Choroid plexus epithelial cell (primary cell): ENCODE data around the gene AFMID.

ENCODE experiments used
- DNase-seq: peaks from one replicate; pipeline ENCODE4 v3.0.0-alpha.2; 2010; ENCODE audit warnings: low read depth
- H3K4me3 ChIP-seq: 2 replicates; pipeline ENCODE4 v1.5.1; 2011; ENCODE audit warnings: low read depth, mild to moderate bottlenecking, control low read depth, low read length, moderate library complexity
- CTCF ChIP-seq: conservative IDR thresholded peaks from 2 replicates; pipeline ENCODE4 v1.5.1; 2011; ENCODE audit warnings: low read depth, mild to moderate bottlenecking, control low read depth, inconsistent platforms, low read length, moderate library complexity

Gene AFMID

DNA sequence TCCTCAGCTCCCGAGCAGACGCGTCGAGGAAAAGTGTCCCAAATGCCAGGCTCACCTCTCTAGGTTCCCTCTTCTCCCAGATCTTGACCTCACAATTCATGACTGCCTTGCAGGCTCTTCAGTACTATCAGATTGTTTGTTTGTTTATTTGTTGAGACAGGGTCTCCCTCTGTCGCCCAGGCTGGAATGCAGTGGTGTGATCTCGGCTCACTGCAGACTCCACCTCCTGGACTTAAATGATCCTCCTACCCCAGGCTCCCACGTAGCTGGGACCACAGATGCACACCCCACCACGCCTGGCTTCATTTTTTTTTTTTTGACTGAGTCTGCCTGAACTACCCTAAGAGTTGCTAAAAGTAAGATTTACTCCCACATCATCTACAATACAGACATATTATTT is 60.1 kb downstream of the AFMID start:
- no peak overlapping the region for H3K4me3 ChIP-seq
- no peak for TF ChIP-seq CTCF
- DNase-seq = no peak

DNA sequence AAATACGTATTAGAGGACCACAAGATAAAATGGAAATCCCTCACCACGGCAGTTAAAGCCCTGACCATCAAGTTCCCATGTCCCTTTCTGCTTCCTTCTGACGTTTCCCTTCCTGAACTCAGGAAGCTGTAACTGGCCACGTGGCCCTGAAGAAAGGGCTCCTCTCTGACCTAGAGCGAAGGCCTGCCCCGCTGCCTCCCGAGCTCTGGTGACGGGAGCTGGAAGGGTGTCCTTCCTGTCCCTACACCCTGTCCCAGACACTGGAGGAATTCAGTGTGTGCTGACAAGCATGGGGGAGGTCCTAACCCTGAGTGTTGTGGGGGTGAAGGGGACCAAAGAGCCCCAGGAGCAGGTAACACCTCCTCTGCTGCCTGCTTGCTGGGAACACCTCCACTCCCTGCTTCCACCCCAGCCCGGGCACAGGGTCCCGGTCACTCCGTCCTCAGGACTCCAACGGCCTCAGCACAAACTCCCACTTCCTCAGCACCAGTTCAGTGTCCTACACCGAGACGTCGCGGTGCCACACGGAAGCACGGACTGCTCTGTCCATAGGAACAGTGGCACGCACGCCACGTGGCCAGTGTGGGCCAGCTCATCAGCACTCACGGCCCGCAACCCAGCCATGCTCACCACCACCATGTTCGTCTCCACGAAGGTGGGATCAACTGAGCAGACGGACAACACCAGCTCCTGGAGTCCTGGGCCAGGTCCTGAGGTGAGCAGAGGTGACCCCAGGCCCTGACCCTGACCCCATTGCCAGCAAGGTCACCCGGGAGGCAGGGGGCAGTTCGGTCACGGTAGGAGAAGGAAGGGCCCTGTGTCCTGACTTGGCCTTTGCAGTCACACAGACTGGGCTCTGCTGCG is 61.1 kb downstream of the AFMID start:
- DNase-seq = no peak
- H3K4me3 ChIP-seq = no peak overlapping the region
- no peak for TF ChIP-seq CTCF

DNA sequence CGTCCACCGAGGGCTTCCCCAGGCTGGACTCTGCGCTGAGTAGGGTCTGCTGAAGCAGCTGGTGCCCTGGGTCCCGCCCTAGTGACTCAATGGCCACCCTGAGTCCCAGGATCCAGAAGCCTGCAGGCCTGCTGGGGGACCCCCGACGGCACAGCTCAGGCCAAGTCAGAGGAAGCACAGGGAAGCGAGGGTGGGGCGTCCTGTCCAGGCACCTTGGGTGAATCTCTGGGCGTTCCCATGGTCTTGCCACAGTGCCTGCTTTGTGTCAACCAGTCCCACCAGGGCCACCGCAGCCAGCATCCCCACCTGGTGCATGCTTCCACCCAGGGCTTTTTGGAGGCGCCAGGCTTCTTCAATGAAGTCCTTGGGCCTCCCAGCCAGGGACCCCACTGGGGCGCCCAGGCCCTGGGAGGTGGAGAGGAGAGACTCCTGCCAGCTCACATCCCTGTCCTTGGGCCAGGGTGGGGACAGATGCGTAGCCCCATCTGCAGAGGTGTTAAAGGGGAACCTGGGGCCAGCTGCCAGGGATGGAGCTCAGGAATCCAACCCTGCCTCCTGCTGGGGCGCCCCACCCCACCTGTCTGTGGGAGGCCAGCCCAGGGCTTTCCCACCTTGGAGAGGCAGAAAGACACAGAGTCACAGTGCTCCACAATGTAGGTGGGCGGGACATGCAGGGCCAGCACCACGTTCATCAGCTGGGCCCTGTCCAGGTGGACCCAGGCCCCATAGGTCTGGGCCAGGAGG is 62.1 kb downstream of the AFMID start:
- no peak for TF ChIP-seq CTCF
- no peak overlapping the region for H3K4me3 ChIP-seq
- no peak for DNase-seq

DNA sequence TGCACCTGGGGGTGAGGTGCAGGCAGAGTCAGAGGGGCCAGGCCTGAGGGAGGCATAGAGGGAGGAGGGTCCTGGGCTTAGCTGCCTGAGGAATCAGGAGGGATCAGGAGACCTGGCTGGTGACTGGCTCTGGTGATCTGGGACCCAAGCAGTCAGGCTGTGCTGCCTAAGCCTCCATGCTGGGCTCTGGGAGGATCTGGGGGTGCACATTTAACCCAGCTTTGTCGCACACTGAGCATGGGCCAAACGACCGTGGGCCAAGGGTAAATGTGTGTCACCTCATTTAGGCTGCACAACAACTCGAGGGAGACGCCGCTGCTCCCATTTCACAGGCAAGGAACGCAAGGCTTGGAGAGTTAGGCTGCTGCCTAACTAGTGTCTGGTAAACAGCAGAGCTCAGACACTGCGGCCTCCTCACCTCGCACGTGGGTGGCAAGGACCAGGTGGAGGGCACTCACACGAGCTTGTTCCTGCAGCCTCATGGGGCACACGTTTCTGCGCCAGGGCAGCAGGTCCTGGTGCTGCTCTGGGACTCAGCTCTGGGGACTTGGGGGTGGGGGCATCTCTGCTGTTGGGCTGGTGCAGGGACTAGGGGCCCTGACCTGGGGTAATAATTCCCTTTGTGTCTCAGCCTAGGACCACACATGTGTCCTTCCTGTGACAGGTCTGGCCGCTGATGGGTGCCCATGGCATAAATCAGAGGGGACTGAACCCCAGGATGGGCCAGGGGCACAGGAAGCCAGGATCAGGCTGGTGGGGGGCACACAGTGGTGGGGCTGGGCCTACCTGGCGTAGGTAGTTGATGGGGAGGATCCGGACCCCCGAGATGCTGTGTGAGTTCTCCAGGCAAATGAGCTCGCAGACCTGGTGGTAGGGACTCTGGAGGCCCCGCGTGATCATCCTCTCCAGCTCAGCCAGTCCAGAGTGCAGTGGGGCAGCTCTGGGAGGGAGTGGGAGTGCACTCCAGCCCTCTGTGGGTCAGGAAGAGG is 63.0 kb downstream of the AFMID start:
- no peak for DNase-seq
- peak overlapping the region; percentile 33 for H3K4me3 ChIP-seq
- TF ChIP-seq CTCF = no peak

GRCh38 chr17:78250891-78251772 is 64.0 kb downstream of the AFMID start:
- H3K4me3 ChIP-seq = peak overlapping the region; percentile 33
- DNase-seq = peak; percentile 91
- TF ChIP-seq CTCF = peak; percentile 98

- no peak for TF ChIP-seq CTCF
- no peak overlapping the region for H3K4me3 ChIP-seq
- no peak for DNase-seq
These were observed 64.6 kb downstream of the AFMID start for GRCh38 chr17:78251773-78252103.
